Activated CD8-positive, alpha-beta T cell treated with anti-CD3 and anti-CD28 coated beads for 36 hours (primary cell): ENCODE data around the gene RAB37. TPM values are rescaled to one million over a fixed set of nuclear protein-coding genes. Genes with fewer than 3 reads are reported as not detected.
A peak's percentile ranks its signal among the peaks of the same experiment; 100 is the strongest.

Experiments
- ATAC-seq: fragments of 200-7000 bp; cut with Tn5 transposase; one replicate; pipeline ENCODE4 v1.10.0; 2021; ENCODE audit warnings: mild to moderate bottlenecking, moderate library complexity
- CTCF ChIA-PET: fragments of 350-600 bp; sonication (Branson Sonifier 250); formaldehyde crosslinking; loops from one replicate; lab custom pipeline; 2021; ENCODE audit warnings: antibody characterized with exemption; lab: Charles Lee
- POLR2A ChIA-PET: fragments of 350-600 bp; sonication (Branson Sonifier 250); formaldehyde crosslinking; loops from one replicate; lab custom pipeline; 2021; ENCODE audit warnings: antibody characterized with exemption; lab: Charles Lee
- DNase-seq: peaks from one replicate; pipeline ENCODE4 v3.0.0-alpha.2; 2020
- H3K27ac Mint-ChIP-seq: one replicate; pipeline ENCODE4 v1.8.0; 2021; ENCODE audit warnings: mild to moderate bottlenecking, mixed read lengths
- H3K27me3 Mint-ChIP-seq: one replicate; pipeline ENCODE4 v1.8.0; 2021; ENCODE audit warnings: mixed read lengths
- H3K36me3 Mint-ChIP-seq: one replicate; pipeline ENCODE4 v1.8.0; 2021; ENCODE audit warnings: low read depth, mixed read lengths
- H3K4me1 Mint-ChIP-seq: one replicate; pipeline ENCODE4 v1.8.0; 2021; ENCODE audit warnings: low read depth, mixed read lengths
- H3K4me3 Mint-ChIP-seq: one replicate; pipeline ENCODE4 v1.8.0; 2021; ENCODE audit warnings: mild to moderate bottlenecking, moderate library complexity, mixed read lengths
- H3K9me3 Mint-ChIP-seq: one replicate; pipeline ENCODE4 v1.8.0; 2021; ENCODE audit warnings: mixed read lengths
- intact Hi-C: fragments of 100-400 bp; cut with micrococcal nuclease; formaldehyde crosslinking; loops from one replicate; pipeline ENCODE4 v1.10.0; 2022
- total RNA-seq, 2 experiments: library from RNA; stranded (reverse); gene quantifications; one replicate each; pipeline ENCODE4 v1.2.3, GENCODE V29; 2021
- TF ChIP-seq, protein P1 (sequence below): fragments of 200-600 bp; IDR thresholded peaks from one replicate; pipeline ENCODE4 v1.8.0; 2022; ENCODE audit warnings: antibody characterized with exemption, mild to moderate bottlenecking

RAB37 gene
- total RNA-seq, 2 experiments from 2014 or later, result 6.6 to 6.7 TPM

DNA sequence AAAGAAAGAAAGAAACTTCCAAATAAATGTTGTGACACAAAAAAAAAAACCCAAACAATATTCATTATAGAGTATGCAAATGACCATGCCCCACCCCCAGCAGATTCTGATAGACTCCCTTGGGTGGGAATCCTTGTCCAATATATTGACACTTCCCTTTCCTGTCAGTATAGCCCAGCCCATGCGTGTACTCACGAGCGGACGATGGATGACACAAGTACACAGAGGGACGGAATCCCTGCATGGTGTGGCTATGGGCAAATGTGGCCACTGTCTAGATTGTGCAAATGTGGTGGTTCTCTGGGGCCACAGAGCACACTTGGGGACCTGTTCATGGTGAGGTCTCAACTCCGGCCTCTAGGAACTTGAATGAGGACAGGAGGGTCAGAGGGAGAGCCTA lies 3.1 kb downstream of the RAB37 start:
- no peaks in the 10 kb centered on the region for H3K27me3 Mint-ChIP-seq
- intact Hi-C loops, result loop anchor here (5.0 kb wide), 1 partner anchor 122 kb away; no protein-coding TSS in a partner anchor
- no peak overlapping the region for H3K27ac Mint-ChIP-seq
- TF ChIP-seq, protein P1, sequence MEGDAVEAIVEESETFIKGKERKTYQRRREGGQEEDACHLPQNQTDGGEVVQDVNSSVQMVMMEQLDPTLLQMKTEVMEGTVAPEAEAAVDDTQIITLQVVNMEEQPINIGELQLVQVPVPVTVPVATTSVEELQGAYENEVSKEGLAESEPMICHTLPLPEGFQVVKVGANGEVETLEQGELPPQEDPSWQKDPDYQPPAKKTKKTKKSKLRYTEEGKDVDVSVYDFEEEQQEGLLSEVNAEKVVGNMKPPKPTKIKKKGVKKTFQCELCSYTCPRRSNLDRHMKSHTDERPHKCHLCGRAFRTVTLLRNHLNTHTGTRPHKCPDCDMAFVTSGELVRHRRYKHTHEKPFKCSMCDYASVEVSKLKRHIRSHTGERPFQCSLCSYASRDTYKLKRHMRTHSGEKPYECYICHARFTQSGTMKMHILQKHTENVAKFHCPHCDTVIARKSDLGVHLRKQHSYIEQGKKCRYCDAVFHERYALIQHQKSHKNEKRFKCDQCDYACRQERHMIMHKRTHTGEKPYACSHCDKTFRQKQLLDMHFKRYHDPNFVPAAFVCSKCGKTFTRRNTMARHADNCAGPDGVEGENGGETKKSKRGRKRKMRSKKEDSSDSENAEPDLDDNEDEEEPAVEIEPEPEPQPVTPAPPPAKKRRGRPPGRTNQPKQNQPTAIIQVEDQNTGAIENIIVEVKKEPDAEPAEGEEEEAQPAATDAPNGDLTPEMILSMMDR, result no peak
- POLR2A ChIA-PET, result interaction anchor here (1.0 to 3.1 kb wide), 3 partner anchors 10 to 36 kb away, joined by 3 to 13 read pairs (median 4); partner anchors contain the start of gene NAT9
- H3K4me3 Mint-ChIP-seq, result no peak overlapping the region
- ATAC-seq, result no peak
- no peak for DNase-seq
- H3K36me3 Mint-ChIP-seq, result peaks cover 3% of the 10 kb centered on the region
- H3K9me3 Mint-ChIP-seq, result peaks cover 7% of the 10 kb centered on the region
- CTCF ChIA-PET, result interaction anchor here (8.1 kb wide), 1 partner anchor 82 kb away, joined by 207 read pairs; no protein-coding TSS in a partner anchor
- peaks cover 79% of the 10 kb centered on the region for H3K4me1 Mint-ChIP-seq

GRCh38 chr17:74740641-74741387 lies 3.8 kb downstream of the RAB37 start:
- intact Hi-C loops, result loop anchor here (5.0 kb wide), 1 partner anchor 121 kb away; no protein-coding TSS in a partner anchor
- peaks cover 3% of the 10 kb centered on the region for H3K36me3 Mint-ChIP-seq
- no peaks in the 10 kb centered on the region for H3K27me3 Mint-ChIP-seq
- H3K9me3 Mint-ChIP-seq, result peaks cover 7% of the 10 kb centered on the region
- TF ChIP-seq, protein P1, result no peak
- H3K4me1 Mint-ChIP-seq, result peaks cover 79% of the 10 kb centered on the region
- CTCF ChIA-PET, result interaction anchor here (0.9 to 8.1 kb wide), 6 partner anchors 29 to 125 kb away, joined by 3 to 207 read pairs (median 10); partner anchors contain the start of gene NAT9
- POLR2A ChIA-PET, result interaction anchor here (0.8 to 3.1 kb wide), 5 partner anchors 12 to 69 kb away, joined by 3 to 13 read pairs (median 4); partner anchors contain the start of gene NAT9
- ATAC-seq (no peak), DNase-seq (no peak)
- no peak overlapping the region for H3K4me3 Mint-ChIP-seq
- peak overlapping the region; percentile 88 for H3K27ac Mint-ChIP-seq

- ATAC-seq (peak; percentile 11), DNase-seq (peak; percentile 77)
- H3K4me3 Mint-ChIP-seq, result peak overlapping the region; percentile 5
- peaks cover 3% of the 10 kb centered on the region for H3K36me3 Mint-ChIP-seq
- no peaks in the 10 kb centered on the region for H3K27me3 Mint-ChIP-seq
- peaks cover 80% of the 10 kb centered on the region for H3K4me1 Mint-ChIP-seq
- intact Hi-C loops, result loop anchor here (5.0 kb wide), 1 partner anchor 120 kb away; no protein-coding TSS in a partner anchor
- TF ChIP-seq, protein P1, result no peak
- CTCF ChIA-PET, result interaction anchor here (0.6 to 8.1 kb wide), 11 partner anchors 17 to 210 kb away, joined by 3 to 207 read pairs (median 5); partner anchors contain the start of gene NAT9
- H3K9me3 Mint-ChIP-seq, result peaks cover 7% of the 10 kb centered on the region
- peak overlapping the region; percentile 88 for H3K27ac Mint-ChIP-seq
- POLR2A ChIA-PET, result interaction anchor here (0.6 to 3.1 kb wide), 4 partner anchors 8 to 63 kb away, joined by 3 to 13 read pairs (median 4); no protein-coding TSS in a partner anchor
Observed at GRCh38 chr17:74742153-74742515, 5.1 kb downstream of the RAB37 start.

GRCh38 chr17:74742978-74743545 lies 6.0 kb downstream of the RAB37 start:
- Mint-ChIP-seq H3K9me3 (peaks cover 7% of the 10 kb centered on the region), H3K27me3 (no peaks in the 10 kb centered on the region), H3K4me3 (peak overlapping the region; percentile 5), H3K27ac (peak overlapping the region; percentile 88), H3K4me1 (peaks cover 78% of the 10 kb centered on the region), H3K36me3 (peaks cover 3% of the 10 kb centered on the region)
- DNase-seq (no peak), ATAC-seq (no peak)
- ChIA-PET CTCF (interaction anchor here (0.8 to 8.1 kb wide), 9 partner anchors 16 to 119 kb away, joined by 3 to 207 read pairs (median 8); partner anchors contain the start of gene NAT9), POLR2A (interaction anchor here (2.1 to 3.1 kb wide), 2 partner anchors 9 to 27 kb away, joined by 6 to 13 read pairs; no protein-coding TSS in a partner anchor)
- intact Hi-C loops, result loop anchor here (5.0 kb wide), 1 partner anchor 119 kb away; no protein-coding TSS in a partner anchor
- TF ChIP-seq, protein P1, result no peak
